ENCODE data around the gene DAD1.

DNA sequence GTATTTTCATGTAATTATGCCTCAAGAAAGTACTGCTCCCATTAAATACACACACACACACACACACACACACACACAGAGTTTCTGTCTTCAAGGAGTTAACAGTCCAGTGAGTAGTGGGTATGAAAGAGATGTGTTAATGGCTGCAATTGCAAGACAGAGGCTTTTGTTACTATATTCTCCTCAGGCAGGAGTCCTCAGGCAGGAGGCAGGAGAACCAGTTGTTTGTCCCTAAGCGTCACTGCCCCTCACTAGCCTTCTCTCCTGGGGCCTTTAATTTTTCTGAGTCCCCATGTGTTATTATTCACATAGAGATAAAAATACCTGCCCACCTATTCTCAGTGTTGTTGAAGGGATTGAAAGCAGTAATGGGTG, 31.2 kb downstream of the DAD1 start:
- TF ChIP-seq, protein P1, sequence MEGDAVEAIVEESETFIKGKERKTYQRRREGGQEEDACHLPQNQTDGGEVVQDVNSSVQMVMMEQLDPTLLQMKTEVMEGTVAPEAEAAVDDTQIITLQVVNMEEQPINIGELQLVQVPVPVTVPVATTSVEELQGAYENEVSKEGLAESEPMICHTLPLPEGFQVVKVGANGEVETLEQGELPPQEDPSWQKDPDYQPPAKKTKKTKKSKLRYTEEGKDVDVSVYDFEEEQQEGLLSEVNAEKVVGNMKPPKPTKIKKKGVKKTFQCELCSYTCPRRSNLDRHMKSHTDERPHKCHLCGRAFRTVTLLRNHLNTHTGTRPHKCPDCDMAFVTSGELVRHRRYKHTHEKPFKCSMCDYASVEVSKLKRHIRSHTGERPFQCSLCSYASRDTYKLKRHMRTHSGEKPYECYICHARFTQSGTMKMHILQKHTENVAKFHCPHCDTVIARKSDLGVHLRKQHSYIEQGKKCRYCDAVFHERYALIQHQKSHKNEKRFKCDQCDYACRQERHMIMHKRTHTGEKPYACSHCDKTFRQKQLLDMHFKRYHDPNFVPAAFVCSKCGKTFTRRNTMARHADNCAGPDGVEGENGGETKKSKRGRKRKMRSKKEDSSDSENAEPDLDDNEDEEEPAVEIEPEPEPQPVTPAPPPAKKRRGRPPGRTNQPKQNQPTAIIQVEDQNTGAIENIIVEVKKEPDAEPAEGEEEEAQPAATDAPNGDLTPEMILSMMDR (IDR thresholded peaks at IDR 0.05): no peak
- TF ChIP-seq POLR2A (IDR thresholded peaks at IDR 0.05): no peak
